22Rv1 (cell line): ENCODE results near the gene NPHS1.

Source experiments
- CTCF ChIP-seq: fragments of 450-650 bp; IDR thresholded peaks from 2 replicates; pipeline ENCODE4 v1.5.1; 2017; ENCODE audit warnings: mild to moderate bottlenecking
- ZFX ChIP-seq: fragments of 450-650 bp; IDR thresholded peaks from 2 replicates; pipeline ENCODE4 v1.6.1; 2017; ENCODE audit warnings: antibody characterized with exemption, borderline replicate concordance

DNA sequence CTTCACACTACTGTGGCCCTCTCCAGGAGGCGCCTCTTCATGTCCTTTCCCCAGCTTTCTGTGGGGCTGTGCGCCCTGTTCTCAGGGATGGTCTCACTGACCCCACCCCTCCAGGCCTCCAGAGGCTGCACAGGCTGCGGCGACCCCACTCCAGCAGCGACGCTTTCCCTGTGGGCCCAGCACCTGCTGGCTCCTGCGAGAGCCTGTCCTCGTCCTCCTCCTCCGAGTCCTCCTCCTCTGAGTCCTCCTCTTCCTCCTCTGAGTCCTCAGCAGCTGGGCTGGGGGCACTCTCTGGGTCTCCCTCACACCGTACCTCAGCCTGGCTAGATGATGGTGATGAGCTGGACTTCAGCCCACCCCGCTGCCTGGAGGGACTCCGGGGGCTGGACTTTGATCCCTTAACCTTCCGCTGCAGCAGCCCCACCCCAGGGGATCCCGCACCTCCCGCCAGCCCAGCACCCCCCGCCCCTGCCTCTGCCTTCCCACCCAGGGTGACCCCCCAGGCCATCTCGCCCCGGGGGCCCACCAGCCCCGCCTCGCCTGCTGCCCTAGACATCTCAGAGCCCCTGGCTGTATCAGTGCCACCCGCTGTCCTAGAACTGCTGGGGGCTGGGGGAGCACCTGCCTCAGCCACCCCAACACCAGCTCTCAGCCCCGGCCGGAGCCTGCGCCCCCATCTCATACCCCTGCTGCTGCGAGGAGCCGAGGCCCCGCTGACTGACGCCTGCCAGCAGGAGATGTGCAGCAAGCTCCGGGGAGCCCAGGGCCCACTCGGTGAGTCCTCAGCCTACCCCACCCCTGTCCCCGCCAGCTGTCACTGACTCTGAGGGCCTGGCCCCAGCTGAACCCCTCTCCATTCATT, 65.8 kb downstream of the NPHS1 start:
- no peak for TF ChIP-seq CTCF
- TF ChIP-seq ZFX, result no peak
